ENCODE measurements around the gene MAP3K12. TPM values are rescaled to one million over a fixed set of nuclear protein-coding genes. Genes with fewer than 3 reads are reported as not detected.

Gene MAP3K12
- total RNA-seq, 1 experiment from 2014 or later: 9.6 TPM

- H3K9me3 ChIP-seq (ENCODE audit: low read length): no peaks in the 10 kb centered on the region
- peaks cover 21% of the 10 kb centered on the region; the same call in 1 of the 2 replicates for H3K36me3 ChIP-seq (ENCODE audit: low read depth, low read length)
- no peak for TF ChIP-seq EZH2 (IDR thresholded peaks at IDR 0.05; ENCODE audit: low read length, unreplicated experiment)
- no peak overlapping the region for H3K4me3 ChIP-seq (ENCODE audit: low read length)
- intact Hi-C loops (cut with micrococcal nuclease): no loop called here
- H3F3A ChIP-seq (ENCODE audit: low read length, unreplicated experiment): no peaks in the 10 kb centered on the region
- H2AFZ ChIP-seq (ENCODE audit: low read length): no peak overlapping the region
- BruUV-seq (replicated peaks): no TSS peak
- ATAC-seq (peak; percentile 5), DNase-seq (no peak)
- no peaks in the 10 kb centered on the region for H3K9me2 ChIP-seq (replicated peaks; ENCODE audit: low read length)
- no peak overlapping the region for H3K4me2 ChIP-seq (ENCODE audit: low read length)
- H3K27ac ChIP-seq (ENCODE audit: low read length): peak overlapping the region; percentile 23; the same call in 1 of the 2 replicates
- H3K27me3 ChIP-seq (ENCODE audit: low read length): no peaks in the 10 kb centered on the region
- no peaks in the 10 kb centered on the region for H4K20me1 ChIP-seq (ENCODE audit: low read length)
- POLR2A ChIA-PET (ENCODE audit: unreplicated experiment): no interaction called here
- no peak overlapping the region for H3K9ac ChIP-seq (ENCODE audit: low read length)
- CTCF ChIA-PET: interaction anchor here (0.6 kb wide), 1 partner anchor 116 kb away, joined by 5 read pairs; no protein-coding TSS in a partner anchor
- H3K4me1 ChIP-seq (ENCODE audit: insufficient read depth, low read length): peaks cover 28% of the 10 kb centered on the region
- peaks cover 26% of the 10 kb centered on the region for H3K79me2 ChIP-seq (ENCODE audit: low read length)
These were observed 7.2 kb upstream of the MAP3K12 start for GRCh38 chr12:53506450-53506785.

- Histone ChIP-seq H2AFZ (ENCODE audit: low read length) (no peak overlapping the region), H3K4me1 (ENCODE audit: insufficient read depth, low read length) (peaks cover 28% of the 10 kb centered on the region), H3K27ac (ENCODE audit: low read length) (peak overlapping the region; percentile 42), H3F3A (ENCODE audit: low read length, unreplicated experiment) (no peaks in the 10 kb centered on the region), H3K36me3 (ENCODE audit: low read depth, low read length) (peaks cover 21% of the 10 kb centered on the region; the same call in 1 of the 2 replicates), H3K4me3 (ENCODE audit: low read length) (no peak overlapping the region), H4K20me1 (ENCODE audit: low read length) (no peaks in the 10 kb centered on the region), H3K27me3 (ENCODE audit: low read length) (no peaks in the 10 kb centered on the region), H3K9me2 (replicated peaks; ENCODE audit: low read length) (no peaks in the 10 kb centered on the region), H3K9me3 (ENCODE audit: low read length) (no peaks in the 10 kb centered on the region), H3K79me2 (ENCODE audit: low read length) (peaks cover 27% of the 10 kb centered on the region), H3K9ac (ENCODE audit: low read length) (0 out of 2 replicates have a peak overlapping the region, but pooled peaks have one; percentile 20), H3K4me2 (ENCODE audit: low read length) (no peak overlapping the region)
- ChIA-PET CTCF (interaction anchor here (0.6 to 0.7 kb wide), 2 partner anchors 24 to 186 kb away, joined by 5 to 9 read pairs; no protein-coding TSS in a partner anchor), POLR2A (ENCODE audit: unreplicated experiment) (no interaction called here)
- TF ChIP-seq EZH2 (IDR thresholded peaks at IDR 0.05; ENCODE audit: low read length, unreplicated experiment) (no peak), EZH2phosphoT487 (IDR thresholded peaks at IDR 0.05; ENCODE audit: borderline replicate concordance, low read length) (no peak), CTCF (conservative IDR thresholded peaks at IDR 0.05; ENCODE audit: low read depth, low read length) (no peak)
- DNase-seq: peak; percentile 53
- intact Hi-C loops (cut with micrococcal nuclease): no loop called here
- peak; percentile 31 for ATAC-seq
- no TSS peak for BruUV-seq (replicated peaks)
These were observed 6.5 kb upstream of the MAP3K12 start for GRCh38 chr12:53505555-53506449.

DNA sequence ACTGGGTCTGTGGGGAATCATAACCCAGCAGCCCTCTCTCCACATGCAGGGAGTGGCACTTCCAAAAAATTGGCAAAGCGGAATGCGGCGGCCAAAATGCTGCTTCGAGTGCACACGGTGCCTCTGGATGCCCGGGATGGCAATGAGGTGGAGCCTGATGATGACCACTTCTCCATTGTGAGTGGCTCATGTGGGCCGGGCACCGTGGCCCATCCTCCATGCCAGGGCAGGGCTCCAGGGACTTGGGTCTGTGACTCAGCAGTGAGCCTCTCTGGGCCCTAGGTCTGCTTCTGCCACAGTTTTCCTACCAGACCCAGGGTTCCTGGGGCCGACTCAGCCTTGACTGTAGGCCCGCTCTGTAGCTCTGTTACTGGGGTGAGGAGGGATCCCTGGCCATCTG lies 5.8 kb upstream of the MAP3K12 start:
- peaks cover 21% of the 10 kb centered on the region; the same call in 1 of the 2 replicates for H3K36me3 ChIP-seq (ENCODE audit: low read depth, low read length)
- H3F3A ChIP-seq (ENCODE audit: low read length, unreplicated experiment): no peaks in the 10 kb centered on the region
- ChIA-PET POLR2A (ENCODE audit: unreplicated experiment) (no interaction called here), CTCF (interaction anchor here (0.6 to 0.7 kb wide), 2 partner anchors 23 to 95 kb away, joined by 3 to 9 read pairs; no protein-coding TSS in a partner anchor)
- intact Hi-C loops (cut with micrococcal nuclease): no loop called here
- H3K79me2 ChIP-seq (ENCODE audit: low read length): peaks cover 27% of the 10 kb centered on the region
- peak overlapping the region; percentile 42 for H3K27ac ChIP-seq (ENCODE audit: low read length)
- peaks cover 32% of the 10 kb centered on the region for H3K4me1 ChIP-seq (ENCODE audit: insufficient read depth, low read length)
- BruUV-seq (replicated peaks): no TSS peak
- ATAC-seq (peak; percentile 2; the same call in 1 of the 2 replicates), DNase-seq (peak; percentile 59)
- TF ChIP-seq CTCF (conservative IDR thresholded peaks at IDR 0.05; ENCODE audit: low read depth, low read length): no peak
- TF ChIP-seq EZH2 (IDR thresholded peaks at IDR 0.05; ENCODE audit: low read length, unreplicated experiment): no peak
- TF ChIP-seq EZH2phosphoT487 (IDR thresholded peaks at IDR 0.05; ENCODE audit: borderline replicate concordance, low read length): no peak
- H3K27me3 ChIP-seq (ENCODE audit: low read length): no peaks in the 10 kb centered on the region
- no peak overlapping the region for H3K4me2 ChIP-seq (ENCODE audit: low read length)
- H4K20me1 ChIP-seq (ENCODE audit: low read length): no peaks in the 10 kb centered on the region
- H3K4me3 ChIP-seq (ENCODE audit: low read length): no peak overlapping the region
- H2AFZ ChIP-seq (ENCODE audit: low read length): no peak overlapping the region
- 0 out of 2 replicates have a peak overlapping the region, but pooled peaks have one; percentile 20 for H3K9ac ChIP-seq (ENCODE audit: low read length)
- H3K9me2 ChIP-seq (replicated peaks; ENCODE audit: low read length): no peaks in the 10 kb centered on the region
- no peaks in the 10 kb centered on the region for H3K9me3 ChIP-seq (ENCODE audit: low read length)

All from PC-3 (cell line).